HuH-7 (cell line): ENCODE results near the gene LDLRAD3.

Experiments
- DNase-seq: peaks from one replicate; pipeline ENCODE4 v3.0.0; 2011; ENCODE audit warnings: low spot score

The LDLRAD3 gene

GRCh38 chr11:36212564-36213392, 268.9 kb downstream of the LDLRAD3 start:
- no peak for DNase-seq

GRCh38 chr11:36213393-36213840, 269.6 kb downstream of the LDLRAD3 start:
- no peak for DNase-seq

GRCh38 chr11:36214480-36214879, 270.6 kb downstream of the LDLRAD3 start:
- DNase-seq = no peak

DNA sequence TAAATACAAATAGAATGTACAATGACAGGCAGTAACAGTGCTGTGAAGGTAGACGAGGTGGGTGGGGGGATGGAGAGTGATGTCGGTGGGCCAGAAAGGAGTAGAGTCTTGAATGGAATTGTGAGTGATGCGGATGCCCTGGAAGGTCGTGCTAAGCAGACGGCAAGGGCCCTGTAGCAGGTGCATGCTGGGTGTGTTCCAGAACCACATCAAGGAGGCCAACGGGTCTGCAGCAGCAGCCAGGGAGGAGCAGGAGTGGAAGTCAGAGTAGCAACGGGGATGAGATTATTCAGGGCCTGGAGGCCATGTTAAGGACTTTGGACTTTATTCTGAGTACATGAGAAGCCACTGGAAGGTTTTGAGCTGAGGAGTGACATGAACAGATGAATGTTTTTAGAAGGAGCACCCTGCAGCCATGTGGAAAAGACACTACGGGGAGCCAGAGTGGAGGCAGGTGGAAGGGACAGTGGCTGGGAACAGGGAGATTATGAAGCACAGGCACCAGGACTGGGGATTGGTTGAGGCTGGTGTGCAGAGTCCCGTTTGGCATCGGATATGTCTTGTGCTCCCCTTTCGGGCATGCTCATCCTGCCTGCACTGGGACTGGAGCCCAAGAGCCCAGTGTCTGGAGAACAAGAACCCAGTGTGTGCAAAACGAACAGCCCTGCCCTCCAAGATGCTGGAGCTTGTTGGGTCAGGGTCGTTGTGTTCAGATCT, 271.3 kb downstream of the LDLRAD3 start:
- no peak for DNase-seq

DNA sequence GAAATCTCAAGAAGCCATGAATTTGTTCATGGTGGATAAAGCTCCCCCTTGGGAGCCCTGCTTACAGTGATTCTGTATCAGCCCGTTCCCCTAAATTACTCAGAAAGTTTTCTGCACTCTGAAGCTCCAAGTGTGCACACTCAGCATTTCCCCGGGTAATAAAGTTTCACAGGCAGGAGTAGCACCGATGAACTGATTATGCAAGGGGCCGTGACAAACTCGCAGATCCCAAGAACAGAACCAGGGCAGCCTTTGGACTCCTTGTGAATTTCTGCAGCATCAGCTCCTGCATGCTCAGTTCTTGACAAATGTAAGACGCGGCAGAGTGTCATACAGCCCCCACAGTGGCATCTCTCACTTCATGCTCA, 271.8 kb downstream of the LDLRAD3 start:
- no peak for DNase-seq

- DNase-seq = no peak
Measured at GRCh38 chr11:36216061-36216615, 272.3 kb downstream of the LDLRAD3 start.

DNA sequence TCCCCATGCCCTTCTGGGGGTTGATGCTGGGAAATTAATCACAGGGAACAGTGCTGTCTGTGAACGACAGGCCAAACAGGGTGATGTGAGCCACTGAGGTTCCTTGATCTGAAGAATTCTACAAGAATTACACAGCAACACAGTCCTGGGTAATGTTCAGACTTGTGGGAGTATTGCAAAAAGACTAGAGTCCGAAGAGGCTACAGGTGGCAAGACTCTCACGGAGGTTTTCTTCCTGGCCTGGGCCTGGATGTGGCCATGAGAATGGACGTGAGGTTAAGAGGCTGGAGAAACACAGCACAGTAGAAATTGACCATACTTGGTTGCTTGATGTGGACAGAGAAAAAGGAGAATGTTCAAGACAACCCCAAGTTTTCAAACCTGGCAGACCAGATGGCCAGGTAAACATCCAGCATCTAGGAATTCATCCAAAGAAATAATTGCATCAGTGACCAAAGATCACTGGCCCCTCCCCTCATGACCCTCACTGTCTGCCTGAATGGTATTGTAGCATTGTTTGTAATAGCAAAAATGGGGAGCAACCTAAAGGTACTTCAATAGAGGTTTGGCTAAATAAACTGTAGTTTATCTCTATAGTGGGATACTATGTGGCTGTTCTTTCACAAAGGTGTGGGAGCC, 274.5 kb downstream of the LDLRAD3 start:
- DNase-seq = no peak

DNA sequence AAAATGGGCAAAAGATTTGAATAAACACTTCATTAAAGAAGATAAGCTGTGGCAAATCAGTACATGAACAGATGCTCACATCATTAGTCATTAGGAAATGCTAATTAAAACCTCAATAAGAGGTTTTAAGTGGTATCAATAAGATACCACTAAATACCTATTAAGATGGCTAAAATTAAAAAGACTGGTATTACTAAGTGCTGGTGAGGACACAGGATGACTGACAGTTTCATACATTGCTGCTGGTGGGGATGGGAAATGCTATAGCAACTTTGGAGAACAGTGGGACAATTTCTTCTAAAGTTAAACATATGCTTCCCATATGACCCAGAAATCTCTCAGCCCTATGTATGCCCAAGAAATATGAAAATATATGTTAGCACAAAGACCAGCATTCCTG, 276.1 kb downstream of the LDLRAD3 start:
- DNase-seq = no peak

- DNase-seq = no peak
Measured at GRCh38 chr11:36222831-36223635, 279.2 kb downstream of the LDLRAD3 start.

DNA sequence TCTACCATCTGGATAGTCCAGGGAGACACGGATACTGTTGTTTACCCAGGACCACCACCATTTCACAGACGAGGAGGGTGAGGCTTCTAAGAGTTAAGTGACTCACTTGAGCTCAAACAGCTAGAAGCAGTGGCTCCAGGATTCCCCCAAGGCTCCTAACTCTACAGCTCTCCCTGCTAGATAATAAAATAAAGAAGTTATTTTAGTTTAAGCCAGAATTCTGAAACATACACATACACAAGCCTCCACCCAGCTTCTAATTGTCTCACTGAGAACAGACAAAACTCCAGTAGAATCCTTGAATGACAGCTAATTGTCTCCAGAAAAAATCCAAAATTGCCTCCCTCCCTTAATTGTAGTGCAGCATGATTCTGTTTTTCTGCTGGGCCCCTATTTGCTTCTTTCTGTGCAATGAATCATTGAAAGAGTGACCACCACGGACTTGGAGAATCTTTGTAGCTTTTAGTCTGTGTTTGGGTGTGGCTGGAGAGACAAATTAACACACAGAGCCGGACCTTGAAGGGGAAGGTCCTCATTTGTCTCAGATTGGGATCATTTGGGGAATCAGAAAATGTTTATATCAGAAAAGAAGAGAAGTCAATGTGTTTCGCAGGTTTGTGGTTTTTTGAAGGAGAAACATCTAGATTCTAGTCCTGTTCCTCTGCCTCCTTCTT, 280.5 kb downstream of the LDLRAD3 start:
- DNase-seq = no peak

- no peak for DNase-seq
Measured at GRCh38 chr11:36227044-36227443, 283.2 kb downstream of the LDLRAD3 start.

GRCh38 chr11:36228689-36229088, 284.8 kb downstream of the LDLRAD3 start:
- no peak for DNase-seq

GRCh38 chr11:36229091-36229705, 285.3 kb downstream of the LDLRAD3 start:
- DNase-seq = no peak

DNA sequence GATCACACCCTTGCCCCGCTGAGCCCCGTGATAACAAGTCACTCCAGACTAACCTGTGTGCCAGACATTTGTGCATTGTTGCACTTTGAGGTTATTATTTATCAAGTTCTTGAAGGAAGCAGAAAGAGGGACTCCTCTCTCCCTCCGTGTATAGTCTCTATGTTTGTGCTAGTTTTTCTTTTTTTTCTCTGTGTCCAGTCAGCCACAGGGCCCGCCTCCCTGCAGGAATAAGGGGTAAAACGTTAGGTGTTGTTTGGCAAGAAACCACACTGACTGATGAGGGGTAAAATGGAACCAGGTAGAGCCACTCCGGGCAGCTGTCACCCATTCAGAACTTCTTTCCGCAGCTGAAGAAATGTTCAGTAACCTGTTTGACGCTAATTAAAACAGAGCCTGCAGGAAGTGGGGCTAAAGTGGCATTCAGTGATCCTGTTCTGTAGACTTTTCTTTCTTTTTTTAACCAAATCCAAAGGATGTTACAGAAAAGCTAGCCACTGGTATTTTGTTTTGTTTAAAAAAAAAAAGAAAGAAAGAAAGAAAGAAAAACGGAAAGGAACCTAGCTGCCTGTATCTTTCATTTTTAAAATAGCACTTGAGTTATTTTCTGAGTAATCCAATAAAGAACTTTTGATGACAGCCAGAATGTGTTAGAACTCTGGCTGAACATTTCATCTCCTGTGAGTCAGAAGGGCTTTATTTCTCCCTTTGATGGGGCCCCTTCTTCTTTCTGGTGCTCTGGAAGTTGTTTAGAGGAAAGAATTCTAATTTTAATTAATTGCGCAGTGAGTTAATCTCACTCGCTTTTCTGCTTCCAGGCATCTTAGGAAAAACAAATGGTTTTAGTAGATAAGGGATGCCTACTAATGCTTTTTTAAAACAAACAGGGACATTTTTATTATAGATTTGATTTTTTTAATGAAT, 287.2 kb downstream of the LDLRAD3 start:
- no peak for DNase-seq

DNA sequence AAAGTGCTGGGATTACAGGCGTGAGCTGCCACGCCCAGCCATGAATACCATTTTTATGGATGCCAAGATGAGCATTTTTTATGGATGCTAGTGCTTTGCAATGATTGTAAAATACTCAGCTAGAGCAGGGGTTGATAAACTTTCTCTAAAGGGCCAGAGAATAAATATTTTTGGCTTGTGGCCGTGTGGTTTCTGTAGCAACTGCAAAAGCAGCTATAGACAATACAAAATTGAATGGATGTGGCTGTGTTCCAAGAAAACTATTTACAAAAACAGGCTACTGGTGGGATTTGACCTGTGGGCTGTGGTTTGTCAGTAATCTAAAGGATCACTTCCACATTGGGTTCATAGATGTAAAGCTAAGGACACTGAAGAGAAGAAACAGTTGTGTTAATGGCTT, 289.3 kb downstream of the LDLRAD3 start:
- DNase-seq = no peak

DNA sequence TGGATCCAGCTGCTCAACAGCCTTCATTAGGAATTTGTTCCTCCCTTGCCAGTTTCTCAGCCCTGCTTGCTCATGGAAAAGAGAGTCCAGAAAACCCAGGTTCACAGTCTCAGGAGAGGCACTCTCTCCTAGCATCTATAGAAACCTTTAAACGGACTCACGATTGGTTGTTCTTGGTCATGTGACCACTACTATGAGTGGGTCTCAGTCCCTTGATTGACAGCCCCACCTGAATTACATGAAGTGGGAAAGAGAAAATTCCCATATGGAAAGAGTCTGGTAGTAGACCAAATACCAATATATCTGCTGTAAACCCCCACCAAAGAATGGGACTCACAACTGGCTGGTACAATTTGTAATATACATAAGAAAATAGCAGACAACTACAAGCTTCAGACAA, 291.0 kb downstream of the LDLRAD3 start:
- no peak for DNase-seq

- no peak for DNase-seq
Measured at GRCh38 chr11:36235750-36236149, 291.9 kb downstream of the LDLRAD3 start.

- no peak for DNase-seq
Measured at GRCh38 chr11:36237391-36237790, 293.5 kb downstream of the LDLRAD3 start.

DNA sequence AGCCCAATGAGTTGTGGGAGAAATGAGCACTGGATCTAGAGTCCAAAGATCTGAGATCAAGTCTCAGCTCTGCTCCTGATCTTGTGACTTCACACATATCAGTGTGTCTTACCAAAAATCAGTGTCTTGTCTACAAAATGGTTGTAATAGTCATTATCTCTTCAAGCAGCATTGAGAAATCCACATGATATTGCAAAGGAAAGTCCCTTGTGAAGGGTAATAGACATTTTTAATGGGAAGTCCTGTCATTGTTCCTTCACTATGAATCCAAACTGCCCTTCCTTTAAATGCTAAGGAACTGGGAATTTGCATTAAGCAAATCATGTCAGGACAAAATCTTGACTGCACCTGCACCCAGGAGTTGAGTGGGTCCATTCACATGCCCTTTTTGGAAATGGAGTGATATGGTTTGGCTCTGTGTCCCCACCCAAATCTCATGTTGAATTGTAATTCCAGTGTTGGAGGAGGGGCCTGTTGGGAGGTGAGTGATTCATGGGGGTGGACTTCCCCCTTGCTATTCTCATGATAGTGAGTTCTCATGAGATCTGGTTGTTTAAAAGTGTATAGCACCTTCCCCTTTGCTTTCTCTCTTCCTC, 294.3 kb downstream of the LDLRAD3 start:
- no peak for DNase-seq
